Endothelial cell of umbilical vein (primary cell): Measurements from ENCODE around the gene NLRP6. TPM values are rescaled to one million over a fixed set of nuclear protein-coding genes. Genes with fewer than 3 reads are reported as not detected.

Experiments
- BruUV-seq: library from RNA; stranded (reverse); fragments of 400-500 nt; replicated peaks from 2 replicates; lab custom pipeline; 2021; lab: Mats Ljungman, UMichigan
- CTCF ChIA-PET: fragments of 300-600, 350-600 bp; sonication (Branson Sonifier 250); formaldehyde crosslinking; loops from one replicate; lab custom pipeline; 2021; ENCODE audit warnings: antibody characterized with exemption, inconsistent platforms; lab: Charles Lee
- POLR2A ChIA-PET: fragments of 300-600, 350-600 bp; sonication (Branson Sonifier 250); formaldehyde crosslinking; loops from one replicate; lab custom pipeline; 2021; ENCODE audit warnings: antibody characterized with exemption, inconsistent platforms; lab: Charles Lee
- DNase-seq: peaks from one replicate; pipeline ENCODE4 v3.0.0-alpha.2; 2011; ENCODE audit warnings: low read depth, low spot score
- FAIRE-seq: peaks from 2 replicates; lab custom pipeline; 2011; peaks lifted over from hg19 to GRCh38; lab: Jason Lieb, UNC
- H2AFZ ChIP-seq: 2 replicates; pipeline ENCODE4 v1.6.0; 2012; ENCODE audit warnings: low read depth, low read length, control low read depth, inconsistent platforms
- H3K27ac ChIP-seq: 2 replicates; pipeline ENCODE4 v1.5.1; 2011; ENCODE audit warnings: low read depth, mild to moderate bottlenecking, control low read depth, low read length, moderate library complexity; ENCODE audit not compliant: insufficient read depth
- H3K27me3 ChIP-seq, 2 experiments: 2 replicates each; pipeline versions ENCODE4 v1.6.0 to v1.6.1; 2011; ENCODE audit warnings: low read length in 2 of 2, mixed read lengths in 1 of 2; ENCODE audit not compliant: control insufficient read depth in 2 of 2, insufficient read depth in 2 of 2
- H3K36me3 ChIP-seq, 2 experiments: 2 replicates in 1 of 2; 3 replicates in 1 of 2; pipeline ENCODE4 v1.5.1; 2011; ENCODE audit warnings: low read length in 2 of 2, mild to moderate bottlenecking in 1 of 2, moderate library complexity in 1 of 2; ENCODE audit not compliant: control insufficient read depth in 2 of 2, insufficient read depth in 2 of 2; ENCODE audit errors: extremely low read depth in 1 of 2
- H3K4me1 ChIP-seq: 3 replicates; pipeline ENCODE4 v1.5.1; 2011; ENCODE audit warnings: mild to moderate bottlenecking, low read length; ENCODE audit not compliant: control insufficient read depth, insufficient read depth; ENCODE audit errors: extremely low read depth
- H3K4me2 ChIP-seq: 2 replicates; pipeline ENCODE4 v1.6.1; 2011; ENCODE audit warnings: low read length, control low read depth, mixed read lengths; ENCODE audit not compliant: insufficient read depth
- H3K4me3 ChIP-seq, 3 experiments: fragments of 200-600 bp in 1 of 3; sonication (generic), shearing (Covaris generic) in 1 of 3; replicated peaks in 1 of 3; 2 replicates each; pipeline ENCODE4 v1.5.1; 2011 to 2016; ENCODE audit warnings: control low read depth in 3 of 3, low read length in 3 of 3, mild to moderate bottlenecking in 2 of 3, inconsistent platforms in 1 of 3, low read depth in 1 of 3, moderate library complexity in 1 of 3; ENCODE audit not compliant: insufficient read depth in 1 of 3
- H3K79me2 ChIP-seq: 2 replicates; pipeline ENCODE4 v1.6.0; 2012; ENCODE audit warnings: low read length, inconsistent platforms; ENCODE audit not compliant: control insufficient read depth, insufficient read depth
- H3K9ac ChIP-seq: replicated peaks from 2 replicates; pipeline ENCODE3; 2011; ENCODE audit warnings: low read length, control low read depth; ENCODE audit not compliant: insufficient read depth; ENCODE audit errors: extremely low read depth
- H3K9me1 ChIP-seq: replicated peaks from 3 replicates; pipeline ENCODE4 v1.6.0; 2011; ENCODE audit warnings: mild to moderate bottlenecking, low read length; ENCODE audit not compliant: control insufficient read depth, insufficient read depth; ENCODE audit errors: extremely low read depth
- H3K9me3 ChIP-seq: replicated peaks from 2 replicates; pipeline ENCODE4 v1.5.1; 2012; ENCODE audit warnings: low read length, inconsistent platforms; ENCODE audit not compliant: control insufficient read depth, insufficient read depth
- H4K20me1 ChIP-seq: replicated peaks from 2 replicates; pipeline ENCODE3; 2011; ENCODE audit warnings: mild to moderate bottlenecking, low read length; ENCODE audit not compliant: control insufficient read depth, insufficient read depth; ENCODE audit errors: extremely low read depth
- CTCF ChIP-seq, 2 donors: IDR thresholded peaks; 1 replicate in 1 of 2; 2 replicates in 1 of 2; pipeline ENCODE4 v1.5.1; 2011; ENCODE audit warnings: low read length in 2 of 2, mild to moderate bottlenecking in 2 of 2, moderate library complexity in 2 of 2, control low read depth in 1 of 2, inconsistent platforms in 1 of 2, low read depth in 1 of 2; ENCODE audit not compliant: insufficient read depth in 1 of 2; ENCODE audit errors: extremely low read depth in 1 of 2
- EZH2 ChIP-seq: IDR thresholded peaks from 2 replicates; pipeline ENCODE4 v1.6.1; 2012; ENCODE audit warnings: borderline replicate concordance, low read depth, mild to moderate bottlenecking, moderate library complexity, low read length, inconsistent platforms; ENCODE audit not compliant: severe bottlenecking
- FOS ChIP-seq: IDR thresholded peaks from 2 replicates; pipeline ENCODE4 v1.6.1; 2011; ENCODE audit warnings: mild to moderate bottlenecking, low read length, moderate library complexity, borderline replicate concordance; ENCODE audit not compliant: insufficient read depth
- GATA2 ChIP-seq: IDR thresholded peaks from 2 replicates; pipeline ENCODE4 v1.7.0; 2011; ENCODE audit warnings: low read depth, mild to moderate bottlenecking, moderate library complexity, mixed read lengths, low read length; ENCODE audit not compliant: insufficient read length, insufficient read depth
- JUN ChIP-seq: IDR thresholded peaks from 2 replicates; pipeline ENCODE4 v1.6.1; 2011; ENCODE audit warnings: borderline replicate concordance, low read depth; ENCODE audit not compliant: insufficient read length, insufficient read depth
- MYC ChIP-seq: IDR thresholded peaks from one replicate; pipeline ENCODE4 v1.6.1; 2011; ENCODE audit warnings: mild to moderate bottlenecking, low read depth, low read length
- POLR2A ChIP-seq: IDR thresholded peaks from 2 replicates; pipeline ENCODE4 v1.6.1; 2012; ENCODE audit warnings: low read depth, mild to moderate bottlenecking, control low read depth, low read length
- POLR2AphosphoS5 ChIP-seq: IDR thresholded peaks from 2 replicates; pipeline ENCODE4 v1.6.1; 2012; ENCODE audit warnings: low read depth, mild to moderate bottlenecking, control low read depth, low read length, moderate library complexity; ENCODE audit not compliant: insufficient read depth
- dilution Hi-C: fragments of 300-500 bp; cut with MboI; formaldehyde crosslinking; loops from one replicate; pipeline ENCODE4 v1.15.0; 2019; ENCODE audit warnings: low sequenced_read_pairs; ENCODE audit not compliant: extremely low pct_ligation_motif_present
- intact Hi-C: fragments of 100-400 bp; cut with micrococcal nuclease; formaldehyde crosslinking; loops from one replicate; pipeline ENCODE4 v1.10.0; 2022
- polyA plus RNA-seq, 4 experiments: library from polyadenylated mRNA; depleted of rRNA in 3 of 4; stranded (reverse) in 3 of 4; unstranded in 1 of 4; fragments of >200 nt; gene quantifications; 2 replicates each; pipeline versions ENCODE4 v1.2.1 to v1.2.3, GENCODE V29; 2011 to 2012; ENCODE audit warnings: missing spikeins in 1 of 4
- total RNA-seq: library from RNA; stranded (reverse); gene quantifications from 2 replicates; pipeline ENCODE4 v1.2.3, GENCODE V29; 2021
- TF ChIP-seq, protein P1 (sequence below): IDR thresholded peaks from 2 replicates; pipeline ENCODE4 v1.6.1; 2011; ENCODE audit not compliant: insufficient read depth, insufficient read length

The NLRP6 gene
- total and polyA plus RNA-seq, 2 donors (not counting 3 experiments of a cell fraction or from before 2014, with no cell fraction given) = not detected

- no peaks in the 10 kb centered on the region for H3K9me3 ChIP-seq
- dilution Hi-C loops = no loop called here
- DNase-seq (no peak), FAIRE-seq (no peak)
- ChIA-PET POLR2A (no interaction called here), CTCF (interaction anchor here (1.0 to 1.4 kb wide), 2 partner anchors 11 to 24 kb away, joined by 3 read pairs; no protein-coding TSS in a partner anchor)
- no peaks in the 10 kb centered on the region for H3K79me2 ChIP-seq
- intact Hi-C loops = no loop called here
- no peak overlapping the region for H2AFZ ChIP-seq
- H3K27me3 ChIP-seq = peaks cover 42 to 48% of the 10 kb centered on the region in 2 experiments
- H3K9ac ChIP-seq = no peak overlapping the region
- H3K27ac ChIP-seq = no peak overlapping the region
- H4K20me1 ChIP-seq = no peaks in the 10 kb centered on the region
- no TSS peak for BruUV-seq
- no peaks in the 10 kb centered on the region for H3K4me1 ChIP-seq
- TF ChIP-seq POLR2AphosphoS5 = no peak
- TF ChIP-seq, protein P1, sequence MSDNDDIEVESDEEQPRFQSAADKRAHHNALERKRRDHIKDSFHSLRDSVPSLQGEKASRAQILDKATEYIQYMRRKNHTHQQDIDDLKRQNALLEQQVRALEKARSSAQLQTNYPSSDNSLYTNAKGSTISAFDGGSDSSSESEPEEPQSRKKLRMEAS = no peak
- TF ChIP-seq MYC = no peak
- TF ChIP-seq FOS = no peak
- TF ChIP-seq CTCF (IDR thresholded peaks at IDR 0.05; ENCODE audit: extremely low read depth in 1 of 2, insufficient read depth in 1 of 2, low read depth in 1 of 2, low read length in 2 of 2) = no peak
- no peak for TF ChIP-seq EZH2
- no peak for TF ChIP-seq GATA2
- TF ChIP-seq POLR2A = no peak
- TF ChIP-seq JUN = no peak
- H3K4me3 ChIP-seq = no peak overlapping the region
- no peak overlapping the region for H3K4me2 ChIP-seq
- H3K36me3 ChIP-seq = no peaks in the 10 kb centered on the region
- H3K9me1 ChIP-seq = no peaks in the 10 kb centered on the region
Observed at GRCh38 chr11:282171-282570, 4.0 kb downstream of the NLRP6 start.
